ENCODE results near the gene CDKAL1.

DNA sequence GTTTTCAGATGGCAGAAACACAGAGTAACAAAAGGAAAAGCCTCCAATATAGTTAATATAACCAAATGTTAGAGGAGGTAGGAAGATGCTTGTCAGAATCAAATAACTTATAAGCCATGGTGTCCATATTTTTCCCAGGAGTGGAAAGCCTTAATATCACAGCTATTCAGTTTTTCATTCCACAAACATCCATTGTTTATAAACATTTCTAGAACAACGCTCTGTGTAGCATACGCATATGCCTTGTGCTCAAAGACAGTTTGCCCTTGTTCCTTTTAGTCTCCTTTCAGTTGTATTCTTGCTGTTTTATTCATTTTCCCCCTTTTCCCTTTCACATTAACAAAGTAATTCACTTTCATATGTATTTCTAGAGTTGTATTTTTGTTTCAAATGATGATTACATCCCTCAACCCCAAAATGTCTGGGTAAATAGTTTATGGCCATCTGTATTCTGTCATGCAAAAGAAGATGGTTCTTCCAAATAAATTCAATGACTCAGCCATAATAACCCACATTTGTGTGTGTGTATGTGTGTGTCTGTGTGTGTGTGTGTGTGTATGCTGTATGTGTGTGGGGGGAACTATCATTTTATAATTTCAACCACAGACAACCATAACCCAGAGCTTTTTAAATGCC, 603.6 kb downstream of the CDKAL1 start:
- TF ChIP-seq, protein P1, sequence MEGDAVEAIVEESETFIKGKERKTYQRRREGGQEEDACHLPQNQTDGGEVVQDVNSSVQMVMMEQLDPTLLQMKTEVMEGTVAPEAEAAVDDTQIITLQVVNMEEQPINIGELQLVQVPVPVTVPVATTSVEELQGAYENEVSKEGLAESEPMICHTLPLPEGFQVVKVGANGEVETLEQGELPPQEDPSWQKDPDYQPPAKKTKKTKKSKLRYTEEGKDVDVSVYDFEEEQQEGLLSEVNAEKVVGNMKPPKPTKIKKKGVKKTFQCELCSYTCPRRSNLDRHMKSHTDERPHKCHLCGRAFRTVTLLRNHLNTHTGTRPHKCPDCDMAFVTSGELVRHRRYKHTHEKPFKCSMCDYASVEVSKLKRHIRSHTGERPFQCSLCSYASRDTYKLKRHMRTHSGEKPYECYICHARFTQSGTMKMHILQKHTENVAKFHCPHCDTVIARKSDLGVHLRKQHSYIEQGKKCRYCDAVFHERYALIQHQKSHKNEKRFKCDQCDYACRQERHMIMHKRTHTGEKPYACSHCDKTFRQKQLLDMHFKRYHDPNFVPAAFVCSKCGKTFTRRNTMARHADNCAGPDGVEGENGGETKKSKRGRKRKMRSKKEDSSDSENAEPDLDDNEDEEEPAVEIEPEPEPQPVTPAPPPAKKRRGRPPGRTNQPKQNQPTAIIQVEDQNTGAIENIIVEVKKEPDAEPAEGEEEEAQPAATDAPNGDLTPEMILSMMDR (IDR thresholded peaks at IDR 0.05; ENCODE audit: poor library complexity): no peak
- TF ChIP-seq EZH2phosphoT487 (IDR thresholded peaks at IDR 0.05; ENCODE audit: low read depth, severe bottlenecking, unreplicated experiment): no peak

All from hepatocyte (in vitro differentiated cells).